ENCODE results near the gene GSDME. TPM values are rescaled to one million over a fixed set of nuclear protein-coding genes. Genes with fewer than 3 reads are reported as not detected.

GSDME gene
- total and polyA plus RNA-seq, 10 of the 15 experiments (the other 5 are each of a cell fraction or from before 2014, with no cell fraction given), result 23.7 to 245 (median 128) TPM

DNA sequence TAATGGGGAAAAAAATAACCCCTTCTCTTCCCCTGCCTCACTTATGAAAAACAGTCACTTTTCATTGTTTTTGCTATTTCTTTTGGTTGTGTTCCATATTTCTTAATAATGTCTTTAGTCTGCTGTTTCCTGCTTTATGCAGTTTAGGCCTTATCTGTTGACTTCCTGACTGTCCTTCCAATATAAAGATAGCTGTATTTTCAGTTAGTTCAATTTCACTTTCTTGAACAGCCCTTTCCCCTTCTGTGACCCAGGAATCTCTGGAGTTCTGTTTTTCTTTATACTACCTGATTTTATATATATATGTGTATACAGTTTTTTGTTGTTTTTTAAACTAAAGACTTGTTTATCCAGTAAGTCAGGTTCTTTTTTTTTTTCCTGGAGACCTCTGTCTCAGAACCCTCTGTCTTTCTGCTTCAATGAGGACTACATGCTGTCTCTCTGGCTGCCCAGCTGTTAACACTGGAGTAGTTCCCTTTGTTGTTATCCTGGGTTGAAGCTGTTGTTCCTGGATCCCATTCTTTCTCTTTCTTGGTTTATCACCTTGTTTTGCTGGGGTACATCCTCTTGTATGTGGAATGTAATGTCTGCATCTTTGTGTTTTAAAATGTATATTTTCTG is 87.2 kb downstream of the GSDME start:
- Histone ChIP-seq H2AFZ (ENCODE audit: control insufficient read depth, low read depth, low read length) (no peak overlapping the region), H3K4me3 (no peak overlapping the region), H3K9me3 (replicated peaks; ENCODE audit: control insufficient read depth, insufficient read depth, low read length) (no peaks in the 10 kb centered on the region; the same call in 2 of the 3 replicates), H3K27ac (ENCODE audit: control insufficient read depth, insufficient read depth) (no peak overlapping the region), H3K27me3 (replicated peaks in 1 of 2; ENCODE audit: control insufficient read depth in 2 of 2, insufficient read depth in 2 of 2, low read length in 1 of 2) (no peaks in the 10 kb centered on the region), H3K9ac (ENCODE audit: control insufficient read depth, insufficient read depth, low read length) (no peak overlapping the region), H3K79me2 (ENCODE audit: control insufficient read depth, insufficient read depth, low read length) (no peaks in the 10 kb centered on the region), H3K4me1 (ENCODE audit: control insufficient read depth, insufficient read depth, low read length) (no peaks in the 10 kb centered on the region), H3K4me2 (ENCODE audit: control insufficient read depth, insufficient read depth) (no peak overlapping the region), H4K20me1 (ENCODE audit: control insufficient read depth, insufficient read depth) (no peaks in the 10 kb centered on the region), H3K36me3 (ENCODE audit: control insufficient read depth in 2 of 2, insufficient read depth in 2 of 2, low read length in 1 of 2) (peaks cover 0 to 4% of the 10 kb centered on the region in 2 experiments; a peak in 2 of 4 replicates)
- in situ Hi-C loops (cut with MboI), result no loop called here
- TF ChIP-seq ZBED1 (IDR thresholded peaks at IDR 0.05; ENCODE audit: borderline replicate concordance), result no peak
- no peak for TF ChIP-seq FOXK2 (IDR thresholded peaks at IDR 0.05)
- TF ChIP-seq KAT2A (conservative IDR thresholded peaks at IDR 0.05; ENCODE audit: control insufficient read depth, low read depth, low read length), result no peak
- TF ChIP-seq BCL3 (IDR thresholded peaks at IDR 0.05; ENCODE audit: borderline replicate concordance, insufficient read depth, low read depth, low read length, poor library complexity, severe bottlenecking), result no peak
- no peak for TF ChIP-seq RBBP5 (conservative IDR thresholded peaks at IDR 0.05)
- TF ChIP-seq, protein P1, sequence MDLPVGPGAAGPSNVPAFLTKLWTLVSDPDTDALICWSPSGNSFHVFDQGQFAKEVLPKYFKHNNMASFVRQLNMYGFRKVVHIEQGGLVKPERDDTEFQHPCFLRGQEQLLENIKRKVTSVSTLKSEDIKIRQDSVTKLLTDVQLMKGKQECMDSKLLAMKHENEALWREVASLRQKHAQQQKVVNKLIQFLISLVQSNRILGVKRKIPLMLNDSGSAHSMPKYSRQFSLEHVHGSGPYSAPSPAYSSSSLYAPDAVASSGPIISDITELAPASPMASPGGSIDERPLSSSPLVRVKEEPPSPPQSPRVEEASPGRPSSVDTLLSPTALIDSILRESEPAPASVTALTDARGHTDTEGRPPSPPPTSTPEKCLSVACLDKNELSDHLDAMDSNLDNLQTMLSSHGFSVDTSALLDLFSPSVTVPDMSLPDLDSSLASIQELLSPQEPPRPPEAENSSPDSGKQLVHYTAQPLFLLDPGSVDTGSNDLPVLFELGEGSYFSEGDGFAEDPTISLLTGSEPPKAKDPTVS (IDR thresholded peaks at IDR 0.05; ENCODE audit: low read depth, low read length), result no peak
- TF ChIP-seq ZNF687 (IDR thresholded peaks at IDR 0.05), result no peak
- no peak for TF ChIP-seq SMAD5 (IDR thresholded peaks at IDR 0.05; ENCODE audit: low read depth)
- no peak for TF ChIP-seq RAD21 (IDR thresholded peaks at IDR 0.05; ENCODE audit: insufficient read depth, low read depth, low read length)
- no peak for TF ChIP-seq DPF2 (IDR thresholded peaks at IDR 0.05)
- TF ChIP-seq, protein P2, sequence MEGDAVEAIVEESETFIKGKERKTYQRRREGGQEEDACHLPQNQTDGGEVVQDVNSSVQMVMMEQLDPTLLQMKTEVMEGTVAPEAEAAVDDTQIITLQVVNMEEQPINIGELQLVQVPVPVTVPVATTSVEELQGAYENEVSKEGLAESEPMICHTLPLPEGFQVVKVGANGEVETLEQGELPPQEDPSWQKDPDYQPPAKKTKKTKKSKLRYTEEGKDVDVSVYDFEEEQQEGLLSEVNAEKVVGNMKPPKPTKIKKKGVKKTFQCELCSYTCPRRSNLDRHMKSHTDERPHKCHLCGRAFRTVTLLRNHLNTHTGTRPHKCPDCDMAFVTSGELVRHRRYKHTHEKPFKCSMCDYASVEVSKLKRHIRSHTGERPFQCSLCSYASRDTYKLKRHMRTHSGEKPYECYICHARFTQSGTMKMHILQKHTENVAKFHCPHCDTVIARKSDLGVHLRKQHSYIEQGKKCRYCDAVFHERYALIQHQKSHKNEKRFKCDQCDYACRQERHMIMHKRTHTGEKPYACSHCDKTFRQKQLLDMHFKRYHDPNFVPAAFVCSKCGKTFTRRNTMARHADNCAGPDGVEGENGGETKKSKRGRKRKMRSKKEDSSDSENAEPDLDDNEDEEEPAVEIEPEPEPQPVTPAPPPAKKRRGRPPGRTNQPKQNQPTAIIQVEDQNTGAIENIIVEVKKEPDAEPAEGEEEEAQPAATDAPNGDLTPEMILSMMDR (IDR thresholded peaks at IDR 0.05 in 2 of 3, conservative IDR thresholded peaks at IDR 0.05 in 1 of 3; ENCODE audit: control insufficient read depth in 2 of 3, extremely low read depth in 1 of 3, insufficient read depth in 1 of 3, low read depth in 3 of 3, low read length in 3 of 3), result no peak
- TF ChIP-seq CBFB (IDR thresholded peaks at IDR 0.05; ENCODE audit: low read depth), result no peak
- no peak for TF ChIP-seq PAX5 (IDR thresholded peaks at IDR 0.05; ENCODE audit: borderline replicate concordance, low read depth, low read length)
- no peak for TF ChIP-seq NFYB (IDR thresholded peaks at IDR 0.05; ENCODE audit: insufficient read depth, low read depth, low read length)
- no peak for TF ChIP-seq CREM (IDR thresholded peaks at IDR 0.05; ENCODE audit: low read depth)
- TF ChIP-seq BRCA1 (IDR thresholded peaks at IDR 0.05; ENCODE audit: low read depth, low read length), result no peak
- FAIRE-seq, result no peak
- ChIA-PET POLR2A (interaction anchor here (0.6 kb wide), 1 partner anchor 142 kb away, joined by 3 read pairs; no protein-coding TSS in a partner anchor), SMC1A (ENCODE audit: uncharacterized antibody, unreplicated experiment) (interaction anchor here (0.6 to 7.6 kb wide), 9 partner anchors 8 to 1583 kb away, joined by 3 to 142 read pairs (median 4); partner anchors contain the start of gene PALS2), CTCF (interaction anchor here (0.9 to 8.2 kb wide), 5 partner anchors 16 to 426 kb away, joined by 3 to 136 read pairs (median 4); no protein-coding TSS in a partner anchor), RAD21 (ENCODE audit: unreplicated experiment) (interaction anchor here (9.3 kb wide), 1 partner anchor 95 kb away, joined by 106 read pairs; the partner anchor contains the start of gene PALS2)
- no peak for ATAC-seq
- no TSS peak for BruUV-seq (replicated peaks)
- intact Hi-C loops (cut with micrococcal nuclease; ENCODE audit: unreplicated experiment), result loop anchor here (5.0 kb wide), 1 partner anchor 427 kb away; no protein-coding TSS in a partner anchor
- no peak for DNase-seq (ENCODE audit: low read depth, low spot score)
